ENCODE data around the gene GRID1.

DNA sequence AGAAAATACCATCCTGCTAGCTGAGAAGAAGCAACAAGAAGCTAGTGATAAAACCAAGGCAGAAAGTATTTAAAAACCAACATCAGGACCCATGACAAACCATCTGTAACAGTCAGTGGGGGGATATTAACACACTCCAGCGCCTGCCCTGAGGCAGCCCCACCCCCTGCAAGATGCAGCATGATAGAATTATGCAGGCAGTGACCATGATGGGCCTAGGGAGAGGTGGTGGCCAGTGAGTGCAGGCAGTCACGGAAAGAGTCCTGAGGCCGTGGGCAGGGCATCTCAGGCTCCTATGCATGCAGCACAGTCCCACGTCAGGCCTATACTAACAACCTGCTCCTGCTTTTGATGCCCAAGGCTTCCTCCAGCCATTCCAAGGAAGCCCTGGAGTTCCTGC lies 686.9 kb downstream of the GRID1 start:
- no peak for TF ChIP-seq GATA1 (IDR thresholded peaks at IDR 0.05; ENCODE audit: low read depth, low read length)
- no peak for TF ChIP-seq POLR2A (IDR thresholded peaks at IDR 0.05; ENCODE audit: low read length)

All from erythroblast (primary cell).